Uterus (tissue), 2 donors: ENCODE data around the gene IGSF23.
"Not testable (repeated sequence)": the region's sequence is repeated elsewhere in the genome, so short reads cannot be mapped to it uniquely, and the experiment has no call there.

Source experiments
- CTCF ChIP-seq, 4 experiments: fragments of 200-600 bp in 2 of 4; fragments of 450-650 bp in 2 of 4; sonication (generic) in 2 of 4; IDR thresholded peaks; one replicate each; pipeline ENCODE4 v1.5.1; 2016 to 2019; ENCODE audit warnings: antibody characterized with exemption in 4 of 4, mild to moderate bottlenecking in 2 of 4, moderate library complexity in 1 of 4
- POLR2A ChIP-seq, 2 donors: fragments of 450-650 bp; IDR thresholded peaks; one replicate each; pipeline ENCODE4 v1.6.1; 2016; ENCODE audit warnings: antibody characterized with exemption in 2 of 2, mild to moderate bottlenecking in 1 of 2, moderate library complexity in 1 of 2

GRCh38 chr19:44625637-44626036 is 12.3 kb downstream of the IGSF23 start:
- not testable (repeated sequence) for TF ChIP-seq CTCF, POLR2A (IDR thresholded peaks at IDR 0.05)
